HepG2 (cell line): Measurements from ENCODE around the gene PLEKHA6. TPM values are rescaled to one million over a fixed set of nuclear protein-coding genes. Genes with fewer than 3 reads are reported as not detected.

Experiments
- ATAC-seq: fragments of 200-7000 bp; cut with Tn5 transposase; 3 replicates; pipeline ENCODE4 v1.9.1; 2020; ENCODE audit warnings: mild to moderate bottlenecking, moderate library complexity
- BruUV-seq: library from RNA; stranded (reverse); fragments of 400-500 nt; replicated peaks from 2 replicates; lab custom pipeline; 2021; lab: Mats Ljungman, UMichigan
- CTCF ChIA-PET: fragments of 300-600 bp; formaldehyde crosslinking; extraction: SDS; loops from one replicate; lab custom pipeline; 2021; ENCODE audit warnings: low total read pairs, inconsistent platforms, low intra/inter-chr PET ratio; lab: Yijun Ruan, JAX
- POLR2A ChIA-PET: fragments of 350-600 bp; sonication (Branson Sonifier 250); formaldehyde crosslinking; loops from one replicate; lab custom pipeline; 2020; ENCODE audit warnings: antibody characterized with exemption, inconsistent platforms; lab: Yijun Ruan, JAX
- DNase-seq: peaks from one replicate; pipeline ENCODE4 v3.0.0-alpha.2; 2015; ENCODE audit warnings: low spot score
- FAIRE-seq: peaks from 3 replicates; lab custom pipeline; 2011; peaks lifted over from hg19 to GRCh38; lab: Jason Lieb, UNC
- H2AFZ ChIP-seq: one replicate; pipeline ENCODE4 v1.6.1; 2011; ENCODE audit warnings: low read length, inconsistent platforms
- H3K27ac ChIP-seq: fragments of 300-600 bp; 3 replicates; pipeline ENCODE4 v1.8.0; 2011; ENCODE audit warnings: mixed run types, mild to moderate bottlenecking, mixed read lengths, low read length, inconsistent platforms; ENCODE audit not compliant: insufficient read depth; ENCODE audit errors: extremely low read length
- H3K27me3 ChIP-seq, 2 experiments: fragments of 200-600 bp in 1 of 2; 2 replicates in 1 of 2; 3 replicates in 1 of 2; pipeline versions ENCODE4 v1.6.0 to v1.8.0; 2011; ENCODE audit warnings: low read length in 2 of 2, mild to moderate bottlenecking in 2 of 2, moderate library complexity in 2 of 2, inconsistent platforms in 1 of 2; ENCODE audit not compliant: insufficient read depth in 2 of 2, control insufficient read depth in 1 of 2
- H3K36me3 ChIP-seq, 2 experiments: fragments of 200-600 bp in 1 of 2; replicated peaks in 1 of 2; 2 replicates in 1 of 2; 3 replicates in 1 of 2; pipeline versions ENCODE4 v1.5.1 to v1.8.0; 2011; ENCODE audit warnings: low read length in 2 of 2, inconsistent platforms in 1 of 2; ENCODE audit not compliant: insufficient read depth in 2 of 2, control insufficient read depth in 1 of 2
- H3K4me1 ChIP-seq: 2 replicates; pipeline ENCODE4 v1.5.1; 2012; ENCODE audit warnings: low read length, inconsistent platforms; ENCODE audit not compliant: insufficient read depth
- H3K4me2 ChIP-seq: 2 replicates; pipeline ENCODE4 v1.6.0; 2011; ENCODE audit warnings: low read depth, low read length, inconsistent platforms
- H3K4me3 ChIP-seq, 3 experiments: fragments of 200-600 bp in 1 of 3; sonication (generic), shearing (Covaris generic) in 1 of 3; replicated peaks in 1 of 3; 2 replicates each; pipeline ENCODE4 v1.5.1; 2011 to 2016; ENCODE audit warnings: low read length in 3 of 3, inconsistent platforms in 2 of 3, low read depth in 2 of 3, mild to moderate bottlenecking in 2 of 3, control low read depth in 1 of 3, mixed read lengths in 1 of 3; ENCODE audit not compliant: insufficient read depth in 1 of 3
- H3K79me2 ChIP-seq: one replicate; pipeline ENCODE4 v1.6.1; 2011; ENCODE audit warnings: low read length, inconsistent platforms; ENCODE audit not compliant: insufficient read depth
- H3K9ac ChIP-seq: 2 replicates; pipeline ENCODE4 v1.6.0; 2011; ENCODE audit warnings: mild to moderate bottlenecking, low read depth, low read length, inconsistent platforms; ENCODE audit not compliant: insufficient read depth
- H3K9me3 ChIP-seq: 2 replicates; pipeline ENCODE4 v1.5.1; 2012; ENCODE audit warnings: mild to moderate bottlenecking, low read length
- H4K20me1 ChIP-seq: 2 replicates; pipeline ENCODE4 v1.6.0; 2011; ENCODE audit warnings: inconsistent platforms, mild to moderate bottlenecking, low read length, moderate library complexity; ENCODE audit not compliant: insufficient read depth
- AGO2 ChIP-seq: fragments of 200-400 bp; formaldehyde crosslinking; optimal IDR thresholded peaks from 2 replicates; pipeline ENCODE3; 2017; ENCODE audit warnings: mild to moderate bottlenecking, low read depth, low read length, moderate library complexity
- CBFB ChIP-seq: sonication (generic); formaldehyde crosslinking; IDR thresholded peaks from 2 replicates; pipeline ENCODE4 v1.4.0; 2020; ENCODE audit warnings: missing genetic modification reagents
- CENPT ChIP-seq: sonication (generic); formaldehyde crosslinking; IDR thresholded peaks from 2 replicates; pipeline ENCODE4 v1.8.0; 2022; ENCODE audit warnings: low read depth, mild to moderate bottlenecking, moderate library complexity, missing genetic modification reagents
- FOXA3 ChIP-seq: IDR thresholded peaks from 2 replicates; pipeline ENCODE4 v1.6.1; 2016; ENCODE audit warnings: missing genetic modification reagents, missing compliant biosample characterization
- GLI4 ChIP-seq: sonication (generic); formaldehyde crosslinking; IDR thresholded peaks from 2 replicates; pipeline ENCODE4 v1.5.1; 2020; ENCODE audit warnings: missing genetic modification reagents, mild to moderate bottlenecking, moderate library complexity, borderline replicate concordance
- HDAC1 ChIP-seq: sonication (generic); formaldehyde crosslinking; IDR thresholded peaks from 2 replicates; pipeline ENCODE4 v1.5.1; 2020; ENCODE audit warnings: mild to moderate bottlenecking, missing genetic modification reagents
- KDM2A ChIP-seq: sonication (generic); formaldehyde crosslinking; IDR thresholded peaks from 2 replicates; pipeline ENCODE4 v1.4.0; 2020; ENCODE audit warnings: low read depth, missing genetic modification reagents, borderline replicate concordance
- MTF2 ChIP-seq: sonication (generic); formaldehyde crosslinking; IDR thresholded peaks from 2 replicates; pipeline ENCODE4 v1.5.0; 2020; ENCODE audit warnings: missing genetic modification reagents, borderline replicate concordance
- NCOA1 ChIP-seq: sonication (generic); formaldehyde crosslinking; IDR thresholded peaks from 2 replicates; pipeline ENCODE4 v1.9.0; 2021; ENCODE audit warnings: missing genetic modification reagents
- PAF1 ChIP-seq: IDR thresholded peaks from 2 replicates; pipeline ENCODE4 v1.6.1; 2016; ENCODE audit warnings: missing genetic modification reagents, missing compliant biosample characterization
- RFX3 ChIP-seq: IDR thresholded peaks from 2 replicates; pipeline ENCODE4 v1.6.1; 2016; ENCODE audit warnings: missing biosample characterization, missing genetic modification reagents
- SOX13 ChIP-seq, 3 experiments: fragments of 450-650 bp in 1 of 3; sonication (generic) in 1 of 3; formaldehyde crosslinking in 1 of 3; IDR thresholded peaks in 2 of 3; conservative IDR thresholded peaks in 1 of 3; 2 replicates each; pipeline versions ENCODE4 v1.5.0 to v1.6.1; 2016 to 2020; ENCODE audit warnings: antibody characterized with exemption in 1 of 3, mild to moderate bottlenecking in 1 of 3, missing compliant biosample characterization in 1 of 3, missing genetic modification reagents in 1 of 3, moderate library complexity in 1 of 3
- SPEN ChIP-seq: sonication (generic); formaldehyde crosslinking; IDR thresholded peaks from 2 replicates; pipeline ENCODE4 v1.5.1; 2020; ENCODE audit warnings: low read depth, mild to moderate bottlenecking, missing genetic modification reagents
- ZNF224 ChIP-seq: sonication (generic); formaldehyde crosslinking; IDR thresholded peaks from 2 replicates; pipeline ENCODE4 v1.5.0; 2020; ENCODE audit warnings: mild to moderate bottlenecking, missing genetic modification reagents
- ZNF383 ChIP-seq: sonication (generic); formaldehyde crosslinking; IDR thresholded peaks from 2 replicates; pipeline ENCODE4 v1.4.0; 2020; ENCODE audit warnings: missing genetic modification reagents, mild to moderate bottlenecking, borderline replicate concordance
- WGBS: methylation state at CpG from one replicate; pipeline ENCODE4 v1.1.6; 2017; ENCODE audit warnings: low lambda C conversion rate; 5-methylcytosine and 5-hydroxymethylcytosine counted together
- in situ Hi-C: cut with HindIII; loops from 2 replicates; pipeline ENCODE4 v1.10.0; 2017; ENCODE audit warnings: low pct_unique_long_range_greater_than_20kb; ENCODE audit not compliant: extremely low pct_ligation_motif_present
- intact Hi-C: fragments of 100-400 bp; cut with micrococcal nuclease; formaldehyde crosslinking; loops from one replicate; pipeline ENCODE4 v1.10.0; 2022; ENCODE audit not compliant: unreplicated experiment
- polyA plus RNA-seq, 8 experiments: library from polyadenylated mRNA; depleted of rRNA in 3 of 8; stranded (reverse) in 7 of 8; unstranded in 1 of 8; fragments of >200 nt; fragmentation: Illumina TruSeq in 4 of 8; extraction: Trizol in 4 of 8; gene quantifications; 2 replicates each; pipeline versions ENCODE4 v1.2.1 to v1.2.3, GENCODE V29; 2011 to 2016; ENCODE audit warnings: low read depth in 4 of 8, missing spikeins in 1 of 8, mixed read lengths in 1 of 8; ENCODE audit not compliant: insufficient read depth in 1 of 8
- total RNA-seq, 5 experiments: library from RNA; depleted of rRNA; stranded (reverse); fragments of >200 nt; fragmentation: Illumina TruSeq; extraction: Trizol; gene quantifications; 2 replicates each; pipeline ENCODE4 v1.2.3, GENCODE V29; 2016; ENCODE audit warnings: low read depth in 1 of 5
- TF ChIP-seq, protein P1 (sequence below): sonication (generic); formaldehyde crosslinking; IDR thresholded peaks from 2 replicates; pipeline ENCODE4 v1.5.1; 2020; ENCODE audit warnings: mild to moderate bottlenecking, missing genetic modification reagents, moderate library complexity

Gene PLEKHA6
- total and polyA plus RNA-seq, 2 of the 13 experiments (the other 11 are each of a cell fraction or from before 2014, with no cell fraction given) = 5.3 to 11.4 TPM

- TF ChIP-seq AGO2 = no peak
- TF ChIP-seq ZNF383 = no peak
- TF ChIP-seq KDM2A (CRISPR knock-in tag) = peak; percentile 53; the same call in 1 of the 2 replicates
- 0 out of 2 replicates have a peak, but pooled peaks have one; percentile 17 for TF ChIP-seq HDAC1 (CRISPR knock-in tag)
- TF ChIP-seq SOX13 (IDR thresholded peaks at IDR 0.05) = no peak
- TF ChIP-seq SOX13 (CRISPR knock-in tag; conservative IDR thresholded peaks at IDR 0.05 in 1 of 2, IDR thresholded peaks at IDR 0.05 in 1 of 2) = no peak
- no peak for TF ChIP-seq ZNF224
Measured at GRCh38 chr1:204207136-204207616, 152.6 kb downstream of the PLEKHA6 start (continued).

DNA sequence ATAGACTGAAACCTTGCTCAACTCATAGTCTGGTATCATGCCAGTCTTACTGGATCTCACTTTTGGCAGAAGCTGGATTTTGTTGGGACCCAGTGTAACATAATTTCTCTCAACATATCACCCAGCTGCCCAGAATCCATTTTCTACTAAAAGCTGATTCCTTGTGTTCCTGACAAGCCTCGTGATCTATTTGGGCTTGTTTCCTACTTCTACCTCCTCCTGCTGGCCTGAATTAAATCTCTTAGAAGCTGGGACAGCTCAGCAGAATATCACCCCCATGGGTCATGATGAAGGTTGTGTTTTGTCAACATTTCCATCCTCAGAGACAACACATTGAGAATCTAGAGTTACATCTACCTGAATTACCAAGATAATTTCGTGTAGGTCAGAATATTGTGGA is 153.6 kb downstream of the PLEKHA6 start:
- H3K4me1 ChIP-seq = peaks cover 19% of the 10 kb centered on the region
- no peak overlapping the region for H3K9ac ChIP-seq
- H3K27ac ChIP-seq = no peak overlapping the region
- H3K27me3 ChIP-seq = no peaks in the 10 kb centered on the region
- DNase-seq = no peak
- in situ Hi-C loops = loop anchor here (10.0 kb wide), 1 partner anchor 341 kb away; the partner anchor contains the start of gene SNRPE
- H3K4me3 ChIP-seq = no peak overlapping the region
- H3K79me2 ChIP-seq = peaks cover 4% of the 10 kb centered on the region
- H3K4me2 ChIP-seq = no peak overlapping the region
- CTCF ChIA-PET = interaction anchor here (1.1 to 4.2 kb wide), 3 partner anchors 43 to 345 kb away, joined by 3 to 48 read pairs (median 4); partner anchors contain the start of gene SNRPE
- peaks cover 9% of the 10 kb centered on the region for H4K20me1 ChIP-seq
- FAIRE-seq = no peak
- 77% methylated on average over 2 of the region's 2 CpGs for WGBS
- no peak for ATAC-seq
- H3K9me3 ChIP-seq = no peaks in the 10 kb centered on the region
- intact Hi-C loops = no loop called here
- H3K36me3 ChIP-seq = no peaks in the 10 kb centered on the region; a peak in 2 of 5 replicates
- POLR2A ChIA-PET = no interaction called here
- H2AFZ ChIP-seq = no peak overlapping the region
- no TSS peak for BruUV-seq
- TF ChIP-seq, protein P1, sequence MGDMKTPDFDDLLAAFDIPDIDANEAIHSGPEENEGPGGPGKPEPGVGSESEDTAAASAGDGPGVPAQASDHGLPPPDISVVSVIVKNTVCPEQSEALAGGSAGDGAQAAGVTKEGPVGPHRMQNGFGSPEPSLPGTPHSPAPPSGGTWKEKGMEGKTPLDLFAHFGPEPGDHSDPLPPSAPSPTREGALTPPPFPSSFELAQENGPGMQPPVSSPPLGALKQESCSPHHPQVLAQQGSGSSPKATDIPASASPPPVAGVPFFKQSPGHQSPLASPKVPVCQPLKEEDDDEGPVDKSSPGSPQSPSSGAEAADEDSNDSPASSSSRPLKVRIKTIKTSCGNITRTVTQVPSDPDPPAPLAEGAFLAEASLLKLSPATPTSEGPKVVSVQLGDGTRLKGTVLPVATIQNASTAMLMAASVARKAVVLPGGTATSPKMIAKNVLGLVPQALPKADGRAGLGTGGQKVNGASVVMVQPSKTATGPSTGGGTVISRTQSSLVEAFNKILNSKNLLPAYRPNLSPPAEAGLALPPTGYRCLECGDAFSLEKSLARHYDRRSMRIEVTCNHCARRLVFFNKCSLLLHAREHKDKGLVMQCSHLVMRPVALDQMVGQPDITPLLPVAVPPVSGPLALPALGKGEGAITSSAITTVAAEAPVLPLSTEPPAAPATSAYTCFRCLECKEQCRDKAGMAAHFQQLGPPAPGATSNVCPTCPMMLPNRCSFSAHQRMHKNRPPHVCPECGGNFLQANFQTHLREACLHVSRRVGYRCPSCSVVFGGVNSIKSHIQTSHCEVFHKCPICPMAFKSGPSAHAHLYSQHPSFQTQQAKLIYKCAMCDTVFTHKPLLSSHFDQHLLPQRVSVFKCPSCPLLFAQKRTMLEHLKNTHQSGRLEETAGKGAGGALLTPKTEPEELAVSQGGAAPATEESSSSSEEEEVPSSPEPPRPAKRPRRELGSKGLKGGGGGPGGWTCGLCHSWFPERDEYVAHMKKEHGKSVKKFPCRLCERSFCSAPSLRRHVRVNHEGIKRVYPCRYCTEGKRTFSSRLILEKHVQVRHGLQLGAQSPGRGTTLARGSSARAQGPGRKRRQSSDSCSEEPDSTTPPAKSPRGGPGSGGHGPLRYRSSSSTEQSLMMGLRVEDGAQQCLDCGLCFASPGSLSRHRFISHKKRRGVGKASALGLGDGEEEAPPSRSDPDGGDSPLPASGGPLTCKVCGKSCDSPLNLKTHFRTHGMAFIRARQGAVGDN = no peak
- TF ChIP-seq AGO2 (no peak), RFX3 (CRISPR knock-in tag) (no peak), SPEN (CRISPR knock-in tag) (no peak), MTF2 (CRISPR knock-in tag) (no peak), CBFB (CRISPR knock-in tag) (no peak), CENPT (CRISPR knock-in tag) (no peak), PAF1 (CRISPR knock-in tag) (no peak), GLI4 (CRISPR knock-in tag) (no peak), NCOA1 (CRISPR knock-in tag) (no peak), FOXA3 (CRISPR knock-in tag) (no peak)
